HG02870 (cell line): Measurements from ENCODE around the gene HPGD.

ENCODE experiments used
- ATAC-seq: cut with Tn5 transposase; IDR thresholded peaks from one replicate; pipeline ENCODE4 v1.9.1; 2021; ENCODE audit warnings: mild to moderate bottlenecking, moderate library complexity; ENCODE audit not compliant: unreplicated experiment

The HPGD gene

GRCh38 chr4:174522183-174523024 lies at the start of gene HPGD:
Gene HPGD (minus strand): TSS chr4:174522488. CDS start chr4:174522451, 37 bp downstream.
- peak; percentile 67 for ATAC-seq

- ATAC-seq = no peak
These were observed 42.2 kb upstream of the HPGD start for GRCh38 chr4:174564529-174564928.

- ATAC-seq = no peak
These were observed 41.1 kb upstream of the HPGD start for GRCh38 chr4:174563399-174563798.

GRCh38 chr4:174561560-174561959 lies 39.3 kb upstream of the HPGD start:
- no peak for ATAC-seq

- no peak for ATAC-seq
These were observed 37.6 kb upstream of the HPGD start for GRCh38 chr4:174559894-174560293.

- ATAC-seq = no peak
These were observed 33.7 kb upstream of the HPGD start for GRCh38 chr4:174555789-174556630.

- ATAC-seq = no peak
These were observed 32.0 kb upstream of the HPGD start for GRCh38 chr4:174554231-174554728.

- ATAC-seq = no peak
These were observed 31.5 kb upstream of the HPGD start for GRCh38 chr4:174553828-174554227.

GRCh38 chr4:174553031-174553430 lies 30.7 kb upstream of the HPGD start:
- ATAC-seq = no peak

- ATAC-seq = no peak
These were observed 28.3 kb upstream of the HPGD start for GRCh38 chr4:174550541-174550940.

GRCh38 chr4:174549721-174550120 lies 27.4 kb upstream of the HPGD start:
- ATAC-seq = no peak

- ATAC-seq = no peak
These were observed 23.0 kb upstream of the HPGD start for GRCh38 chr4:174545268-174545667.

- ATAC-seq = no peak
These were observed 22.2 kb upstream of the HPGD start for GRCh38 chr4:174544496-174544895.

GRCh38 chr4:174540175-174540574 lies 17.9 kb upstream of the HPGD start:
- ATAC-seq = no peak

GRCh38 chr4:174539571-174539970 lies 17.3 kb upstream of the HPGD start:
- no peak for ATAC-seq

- ATAC-seq = no peak
These were observed 16.6 kb upstream of the HPGD start for GRCh38 chr4:174538876-174539250.

- peak; percentile 99 for ATAC-seq
These were observed 16.0 kb upstream of the HPGD start for GRCh38 chr4:174538123-174538875.

- peak; percentile 24 for ATAC-seq
These were observed 15.3 kb upstream of the HPGD start for GRCh38 chr4:174537634-174538033.

- ATAC-seq = no peak
These were observed 12.2 kb upstream of the HPGD start for GRCh38 chr4:174534461-174534860.

GRCh38 chr4:174532445-174532844 lies 10.2 kb upstream of the HPGD start:
- no peak for ATAC-seq

- ATAC-seq = no peak
These were observed 9.2 kb upstream of the HPGD start for GRCh38 chr4:174531486-174531885.
